Neuronal stem cell (in vitro differentiated cells): ENCODE results near the gene MYLK4.

Experiments
- DNase-seq: peaks from one replicate; pipeline ENCODE4 v3.0.0-alpha.2; 2013; ENCODE audit warnings: low spot score
- H2AFZ ChIP-seq: one replicate; pipeline ENCODE4 v1.6.1; 2013; ENCODE audit warnings: mild to moderate bottlenecking, low read length, inconsistent platforms
- H2AK5ac ChIP-seq: 2 replicates; pipeline ENCODE4 v1.6.1; 2013; ENCODE audit warnings: low read depth, mild to moderate bottlenecking, inconsistent platforms, low read length, moderate library complexity, mixed read lengths
- H2BK120ac ChIP-seq: 2 replicates; pipeline ENCODE4 v1.6.1; 2013; ENCODE audit warnings: low read depth, mild to moderate bottlenecking, inconsistent platforms, low read length, moderate library complexity, mixed read lengths
- H2BK12ac ChIP-seq: one replicate; pipeline ENCODE4 v1.6.1; 2013; ENCODE audit warnings: low read length, inconsistent platforms
- H2BK15ac ChIP-seq: 2 replicates; pipeline ENCODE4 v1.6.1; 2013; ENCODE audit warnings: mild to moderate bottlenecking, low read length, inconsistent platforms, mixed read lengths
- H2BK5ac ChIP-seq: one replicate; pipeline ENCODE4 v1.6.1; 2013; ENCODE audit warnings: inconsistent platforms, mild to moderate bottlenecking, low read length, moderate library complexity
- H3K14ac ChIP-seq: one replicate; pipeline ENCODE4 v1.6.1; 2013; ENCODE audit warnings: low read length, inconsistent platforms
- H3K18ac ChIP-seq: 2 replicates; pipeline ENCODE4 v1.6.1; 2013; ENCODE audit warnings: low read length, inconsistent platforms
- H3K23ac ChIP-seq: 2 replicates; pipeline ENCODE4 v1.6.1; 2013; ENCODE audit warnings: low read depth, mild to moderate bottlenecking, mixed read lengths, low read length, inconsistent platforms; ENCODE audit not compliant: poor library complexity
- H3K27ac ChIP-seq: replicated peaks from 3 replicates; pipeline ENCODE4 v1.5.1; 2013; ENCODE audit warnings: low read length, inconsistent platforms
- H3K27me3 ChIP-seq, 3 experiments: 2 replicates each; pipeline ENCODE4 v1.6.1; 2013; ENCODE audit warnings: low read length in 3 of 3, mild to moderate bottlenecking in 2 of 3, inconsistent platforms in 1 of 3, low read depth in 1 of 3, mixed read lengths in 1 of 3, moderate library complexity in 1 of 3; ENCODE audit not compliant: control insufficient read depth in 3 of 3, insufficient read depth in 3 of 3
- H3K36me3 ChIP-seq, 2 donors: replicated peaks in 1 of 2; 2 replicates each; pipeline ENCODE4 v1.6.1; 2013; ENCODE audit warnings: low read length in 2 of 2; ENCODE audit not compliant: control insufficient read depth in 2 of 2, insufficient read depth in 2 of 2
- H3K4ac ChIP-seq: 2 replicates; pipeline ENCODE4 v1.6.1; 2013; ENCODE audit warnings: inconsistent platforms, mild to moderate bottlenecking, low read length, moderate library complexity
- H3K4me1 ChIP-seq, 2 donors: 1 replicate in 1 of 2; 2 replicates in 1 of 2; pipeline ENCODE4 v1.6.1; 2013; ENCODE audit warnings: low read length in 2 of 2, low read depth in 1 of 2; ENCODE audit not compliant: control insufficient read depth in 2 of 2, insufficient read depth in 1 of 2
- H3K4me2 ChIP-seq: one replicate; pipeline ENCODE4 v1.6.1; 2013; ENCODE audit warnings: mild to moderate bottlenecking, low read length, inconsistent platforms; ENCODE audit not compliant: insufficient read depth, poor library complexity, severe bottlenecking
- H3K4me3 ChIP-seq, 2 donors: 2 replicates each; pipeline ENCODE4 v1.5.1; 2013; ENCODE audit warnings: low read length in 2 of 2, mild to moderate bottlenecking in 2 of 2, inconsistent platforms in 1 of 2, moderate library complexity in 1 of 2
- H3K79me1 ChIP-seq: one replicate; pipeline ENCODE4 v1.6.1; 2013; ENCODE audit warnings: low read depth, mild to moderate bottlenecking, inconsistent platforms, low read length, moderate library complexity
- H3K9ac ChIP-seq: one replicate; pipeline ENCODE4 v1.6.1; 2013; ENCODE audit warnings: mild to moderate bottlenecking, low read depth, low read length, inconsistent platforms; ENCODE audit not compliant: poor library complexity
- H3K9me3 ChIP-seq, 2 donors: replicated peaks in 1 of 2; 2 replicates each; pipeline versions ENCODE3 to v1.6.1; 2013; ENCODE audit warnings: low read length in 2 of 2, mild to moderate bottlenecking in 2 of 2, inconsistent platforms in 1 of 2, low read depth in 1 of 2, mixed read lengths in 1 of 2, moderate library complexity in 1 of 2; ENCODE audit not compliant: control insufficient read depth in 2 of 2, insufficient read depth in 1 of 2
- H4K8ac ChIP-seq: one replicate; pipeline ENCODE4 v1.6.1; 2013; ENCODE audit warnings: low read depth, mild to moderate bottlenecking, inconsistent platforms, low read length, moderate library complexity
- H4K91ac ChIP-seq: one replicate; pipeline ENCODE4 v1.6.1; 2013; ENCODE audit warnings: low read length, low read depth, mild to moderate bottlenecking, inconsistent platforms; ENCODE audit not compliant: poor library complexity
- WGBS, 2 donors: extraction: QIAGEN DNeasy Blood & Tissue Kit; methylation state at CpG; one replicate each; pipeline ENCODE4 v1.1.7; 2013; ENCODE audit warnings: missing lambda C conversion rate in 2 of 2, mixed read lengths in 1 of 2; ENCODE audit not compliant: insufficient read length in 2 of 2, insufficient replicate concordance in 1 of 2; ENCODE audit errors: extremely low coverage in 2 of 2; 5-methylcytosine and 5-hydroxymethylcytosine counted together

Gene MYLK4

GRCh38 chr6:2751871-2752270 is 1.1 kb upstream of the MYLK4 start:
- no peak overlapping the region for H3K27ac ChIP-seq
- H3K79me1 ChIP-seq = no peaks in the 10 kb centered on the region
- no peak overlapping the region for H3K4me2 ChIP-seq
- H3K36me3 ChIP-seq = no peaks in the 10 kb centered on the region
- H3K4me3 ChIP-seq = no peak overlapping the region
- peaks cover 3 to 11% of the 10 kb centered on the region in 2 donors for H3K4me1 ChIP-seq
- H4K91ac ChIP-seq = no peak overlapping the region
- no peak overlapping the region for H3K18ac ChIP-seq
- no peak for DNase-seq
- no peak overlapping the region for H2BK15ac ChIP-seq
- no peak overlapping the region for H3K14ac ChIP-seq
- H2BK5ac ChIP-seq = no peak overlapping the region
- H3K9ac ChIP-seq = no peak overlapping the region
- H2AK5ac ChIP-seq = no peak overlapping the region
- no CpG with 5 or more reads among the region's 3 CpGs for WGBS, 2 donors
- H3K27me3 ChIP-seq = peaks cover 0 to 2% (median 0%) of the 10 kb centered on the region in 3 experiments
- no peak overlapping the region for H2BK12ac ChIP-seq
- no peak overlapping the region for H3K23ac ChIP-seq
- H3K9me3 ChIP-seq = peaks cover 0 to 4% of the 10 kb centered on the region in 2 donors
- H2BK120ac ChIP-seq = no peak overlapping the region
- H3K4ac ChIP-seq = no peak overlapping the region
- no peak overlapping the region for H2AFZ ChIP-seq
- no peak overlapping the region for H4K8ac ChIP-seq

GRCh38 chr6:2749969-2750600 is 637 bp downstream of the MYLK4 start:
- H2AK5ac ChIP-seq = no peak overlapping the region
- peaks cover 0 to 2% (median 0%) of the 10 kb centered on the region in 3 experiments for H3K27me3 ChIP-seq
- H4K91ac ChIP-seq = no peak overlapping the region
- no peak overlapping the region for H4K8ac ChIP-seq
- no peak overlapping the region for H3K18ac ChIP-seq
- peak overlapping the region; percentile 31 for H2AFZ ChIP-seq
- no peak overlapping the region for H3K23ac ChIP-seq
- no peaks in the 10 kb centered on the region for H3K79me1 ChIP-seq
- DNase-seq = peak; percentile 55
- no peak overlapping the region for H3K27ac ChIP-seq
- H3K4me1 ChIP-seq = peaks cover 8 to 14% of the 10 kb centered on the region in 2 donors
- WGBS, 2 donors = no CpG with 5 or more reads among the region's 11 CpGs
- H3K36me3 ChIP-seq = no peaks in the 10 kb centered on the region
- no peak overlapping the region for H3K4me3 ChIP-seq
- no peak overlapping the region for H3K14ac ChIP-seq
- no peak overlapping the region for H3K9ac ChIP-seq
- no peak overlapping the region for H3K4me2 ChIP-seq
- H3K9me3 ChIP-seq = peaks cover 0 to 4% of the 10 kb centered on the region in 2 donors
- no peak overlapping the region for H2BK120ac ChIP-seq
- no peak overlapping the region for H2BK12ac ChIP-seq
- H3K4ac ChIP-seq = no peak overlapping the region
- H2BK15ac ChIP-seq = no peak overlapping the region
- H2BK5ac ChIP-seq = no peak overlapping the region

- Histone ChIP-seq H2BK15ac (no peak overlapping the region), H3K27ac (no peak overlapping the region), H3K23ac (no peak overlapping the region), H2BK5ac (no peak overlapping the region), H3K4me1 (peaks cover 8 to 15% of the 10 kb centered on the region in 2 donors), H4K8ac (no peak overlapping the region), H3K4me2 (no peak overlapping the region), H2BK12ac (no peak overlapping the region), H3K36me3 (no peaks in the 10 kb centered on the region), H2AK5ac (peak overlapping the region; percentile 23), H3K79me1 (no peaks in the 10 kb centered on the region), H2AFZ (no peak overlapping the region), H3K18ac (peak overlapping the region; percentile 66), H2BK120ac (no peak overlapping the region), H3K27me3 (peaks cover 0 to 2% (median 0%) of the 10 kb centered on the region in 3 experiments), H3K4me3 (no peak overlapping the region), H3K14ac (no peak overlapping the region), H4K91ac (no peak overlapping the region), H3K4ac (no peak overlapping the region), H3K9ac (no peak overlapping the region), H3K9me3 (peaks cover 0 to 4% of the 10 kb centered on the region in 2 donors)
- WGBS, 2 donors = no CpG with 5 or more reads among the region's 8 CpGs
- no peak for DNase-seq
Measured at GRCh38 chr6:2748183-2748582, 2.5 kb downstream of the MYLK4 start.

GRCh38 chr6:2746557-2747061 is 4.1 kb downstream of the MYLK4 start:
- H3K4ac ChIP-seq = no peak overlapping the region
- H3K14ac ChIP-seq = no peak overlapping the region
- H3K27me3 ChIP-seq = peaks cover 0 to 2% (median 0%) of the 10 kb centered on the region in 3 experiments
- no peak overlapping the region for H2BK12ac ChIP-seq
- no peak overlapping the region for H2AK5ac ChIP-seq
- H2BK5ac ChIP-seq = no peak overlapping the region
- WGBS, 2 donors = no CpG with 5 or more reads among the region's 7 CpGs
- no peak overlapping the region for H3K9ac ChIP-seq
- H3K4me3 ChIP-seq = no peak overlapping the region
- H3K23ac ChIP-seq = no peak overlapping the region
- peak; percentile 55 for DNase-seq
- H2BK15ac ChIP-seq = no peak overlapping the region
- no peak overlapping the region for H4K8ac ChIP-seq
- H2AFZ ChIP-seq = peak overlapping the region; percentile 28
- peaks cover 8 to 15% of the 10 kb centered on the region in 2 donors for H3K4me1 ChIP-seq
- no peak overlapping the region for H2BK120ac ChIP-seq
- H3K27ac ChIP-seq = no peak overlapping the region
- peaks cover 0 to 2% of the 10 kb centered on the region in 2 donors for H3K9me3 ChIP-seq
- no peak overlapping the region for H4K91ac ChIP-seq
- H3K79me1 ChIP-seq = no peaks in the 10 kb centered on the region
- no peak overlapping the region for H3K18ac ChIP-seq
- no peaks in the 10 kb centered on the region for H3K36me3 ChIP-seq
- H3K4me2 ChIP-seq = no peak overlapping the region
